GM18519 (cell line): ENCODE measurements around the gene MACF1.
"Not testable (repeated sequence)": the region's sequence is repeated elsewhere in the genome, so short reads cannot be mapped to it uniquely, and the experiment has no call there.

Source experiments
- ATAC-seq: cut with Tn5 transposase; IDR thresholded peaks from one replicate; pipeline ENCODE4 v1.9.1; 2021; ENCODE audit warnings: mild to moderate bottlenecking, moderate library complexity; ENCODE audit not compliant: unreplicated experiment, low FRiP score

The MACF1 gene

GRCh38 chr1:39522661-39523567 lies 318.4 kb downstream of the MACF1 start:
- no peak for ATAC-seq

GRCh38 chr1:39524171-39524570 lies 319.7 kb downstream of the MACF1 start:
- ATAC-seq = no peak

GRCh38 chr1:39524591-39525365 lies 320.3 kb downstream of the MACF1 start:
- no peak for ATAC-seq

GRCh38 chr1:39525366-39526165 lies 321.1 kb downstream of the MACF1 start:
- no peak for ATAC-seq

- no peak for ATAC-seq
Observed at GRCh38 chr1:39526466-39527189, 322.1 kb downstream of the MACF1 start.

GRCh38 chr1:39527190-39527579 lies 322.7 kb downstream of the MACF1 start:
- ATAC-seq = not testable (repeated sequence)

GRCh38 chr1:39528082-39528481 lies 323.6 kb downstream of the MACF1 start:
- no peak for ATAC-seq

- no peak for ATAC-seq
Observed at GRCh38 chr1:39529901-39530535, 325.5 kb downstream of the MACF1 start.

- no peak for ATAC-seq
Observed at GRCh38 chr1:39531526-39531925, 327.0 kb downstream of the MACF1 start.

GRCh38 chr1:39533442-39533841 lies 328.9 kb downstream of the MACF1 start:
- no peak for ATAC-seq
